Fibroblast of lung (primary cell): ENCODE measurements around the gene SLC18A3. TPM values are rescaled to one million over a fixed set of nuclear protein-coding genes. Genes with fewer than 3 reads are reported as not detected.

ENCODE experiments used
- DNase-seq, 2 donors: peaks; one replicate each; pipeline versions ENCODE4 v3.0.0 to v3.0.0-alpha.2; 2010; ENCODE audit warnings: low read depth in 2 of 2
- H2AFZ ChIP-seq: 2 replicates; pipeline ENCODE4 v1.5.1; 2012; ENCODE audit warnings: low read length, control low read depth, inconsistent platforms
- H3K27ac ChIP-seq: 2 replicates; pipeline ENCODE4 v1.5.1; 2011; ENCODE audit warnings: low read length, control low read depth; ENCODE audit not compliant: insufficient read depth
- H3K27me3 ChIP-seq: 2 replicates; pipeline ENCODE4 v1.5.1; 2011; ENCODE audit warnings: mild to moderate bottlenecking, low read length; ENCODE audit not compliant: control insufficient read depth, insufficient read depth
- H3K36me3 ChIP-seq: 2 replicates; pipeline ENCODE4 v1.5.1; 2011; ENCODE audit warnings: low read length; ENCODE audit not compliant: control insufficient read depth, insufficient read depth
- H3K4me1 ChIP-seq: 2 replicates; pipeline ENCODE4 v1.5.1; 2011; ENCODE audit warnings: low read length; ENCODE audit not compliant: control insufficient read depth, insufficient read depth; ENCODE audit errors: extremely low read depth
- H3K4me2 ChIP-seq: 2 replicates; pipeline ENCODE4 v1.5.1; 2011; ENCODE audit warnings: low read length, control low read depth; ENCODE audit not compliant: insufficient read depth; ENCODE audit errors: extremely low read depth
- H3K4me3 ChIP-seq, 4 experiments: fragments of 200-600 bp in 1 of 4; sonication (generic) in 1 of 4; replicated peaks in 1 of 4; 2 replicates each; pipeline ENCODE4 v1.5.1; 2011 to 2016; ENCODE audit warnings: low read length in 4 of 4, low read depth in 3 of 4, mild to moderate bottlenecking in 3 of 4, control low read depth in 2 of 4, inconsistent platforms in 1 of 4, mixed read lengths in 1 of 4; ENCODE audit not compliant: insufficient read depth in 1 of 4; ENCODE audit errors: control extremely low read depth in 1 of 4
- H3K79me2 ChIP-seq: 2 replicates; pipeline ENCODE4 v1.5.1; 2012; ENCODE audit warnings: mild to moderate bottlenecking, low read length, inconsistent platforms; ENCODE audit not compliant: control insufficient read depth, insufficient read depth
- H3K9ac ChIP-seq: 2 replicates; pipeline ENCODE4 v1.5.1; 2011; ENCODE audit warnings: mild to moderate bottlenecking, low read length, control low read depth; ENCODE audit not compliant: insufficient read depth
- H3K9me3 ChIP-seq: 2 replicates; pipeline ENCODE4 v1.5.1; 2012; ENCODE audit warnings: low read depth, low read length; ENCODE audit not compliant: control insufficient read depth, insufficient read depth
- H4K20me1 ChIP-seq: 2 replicates; pipeline ENCODE4 v1.5.1; 2011; ENCODE audit warnings: low read length; ENCODE audit not compliant: control insufficient read depth, insufficient read depth; ENCODE audit errors: extremely low read depth
- CTCF ChIP-seq, 2 donors: IDR thresholded peaks in 1 of 2; conservative IDR thresholded peaks in 1 of 2; 1 replicate in 1 of 2; 2 replicates in 1 of 2; pipeline ENCODE4 v1.5.1; 2011 to 2012; ENCODE audit warnings: low read length in 2 of 2, control low read depth in 1 of 2, inconsistent platforms in 1 of 2, low read depth in 1 of 2, mild to moderate bottlenecking in 1 of 2
- EZH2 ChIP-seq: IDR thresholded peaks from 2 replicates; pipeline ENCODE4 v1.5.1; 2012; ENCODE audit warnings: low read length, control low read depth, mild to moderate bottlenecking; ENCODE audit errors: missing control alignments
- polyA plus RNA-seq, 2 donors: library from polyadenylated mRNA; depleted of rRNA in 1 of 2; stranded (reverse) in 1 of 2; unstranded in 1 of 2; fragments of >200 nt; gene quantifications; 2 replicates each; pipeline ENCODE4 v1.2.1, GENCODE V29; 2011 to 2012; ENCODE audit warnings: missing spikeins in 1 of 2
- total RNA-seq: library from RNA; depleted of rRNA; stranded (reverse); fragments of >200 nt; gene quantifications from 2 replicates; pipeline ENCODE4 v1.2.1, GENCODE V29; 2014

Gene SLC18A3
- total and polyA plus RNA-seq, 2 donors (not counting 1 experiment from before 2014, with no cell fraction given): not detected

GRCh38 chr10:49579621-49580020, 30.5 kb upstream of the SLC18A3 start:
- Histone ChIP-seq H3K27me3 (no peaks in the 10 kb centered on the region), H2AFZ (no peak overlapping the region), H3K4me1 (no peaks in the 10 kb centered on the region), H3K27ac (no peak overlapping the region), H3K4me2 (no peak overlapping the region), H3K79me2 (no peaks in the 10 kb centered on the region), H4K20me1 (no peaks in the 10 kb centered on the region), H3K9me3 (no peaks in the 10 kb centered on the region), H3K4me3 (no peak overlapping the region), H3K36me3 (no peaks in the 10 kb centered on the region), H3K9ac (no peak overlapping the region)
- no peak for TF ChIP-seq EZH2
- no peak for TF ChIP-seq CTCF (conservative IDR thresholded peaks at IDR 0.05 in 1 of 2, IDR thresholded peaks at IDR 0.05 in 1 of 2; ENCODE audit: low read depth in 1 of 2, low read length in 2 of 2)
- peak in 1 of 2 donors; percentile 82 for DNase-seq

- H3K27me3 ChIP-seq: no peaks in the 10 kb centered on the region
- H3K9me3 ChIP-seq: no peaks in the 10 kb centered on the region
- H3K4me3 ChIP-seq: no peak overlapping the region
- no peak overlapping the region for H2AFZ ChIP-seq
- H3K4me1 ChIP-seq: no peaks in the 10 kb centered on the region
- H3K27ac ChIP-seq: no peak overlapping the region
- TF ChIP-seq EZH2: no peak
- no peak overlapping the region for H3K4me2 ChIP-seq
- no peak overlapping the region for H3K9ac ChIP-seq
- peak in 1 of 2 donors; percentile 42 for DNase-seq
- H3K36me3 ChIP-seq: no peaks in the 10 kb centered on the region
- H4K20me1 ChIP-seq: no peaks in the 10 kb centered on the region
- no peaks in the 10 kb centered on the region for H3K79me2 ChIP-seq
Measured at GRCh38 chr10:49585387-49585786, 24.7 kb upstream of the SLC18A3 start.

- DNase-seq: no peak
- H3K4me3 ChIP-seq: no peak overlapping the region
- no peak overlapping the region for H3K27ac ChIP-seq
- H3K9ac ChIP-seq: no peak overlapping the region
- no peaks in the 10 kb centered on the region for H3K36me3 ChIP-seq
- no peak overlapping the region for H3K4me2 ChIP-seq
- no peaks in the 10 kb centered on the region for H4K20me1 ChIP-seq
- no peaks in the 10 kb centered on the region for H3K4me1 ChIP-seq
- no peak overlapping the region for H2AFZ ChIP-seq
- H3K79me2 ChIP-seq: no peaks in the 10 kb centered on the region
- no peaks in the 10 kb centered on the region for H3K9me3 ChIP-seq
- no peaks in the 10 kb centered on the region for H3K27me3 ChIP-seq
- TF ChIP-seq CTCF (conservative IDR thresholded peaks at IDR 0.05 in 1 of 2, IDR thresholded peaks at IDR 0.05 in 1 of 2; ENCODE audit: low read depth in 1 of 2, low read length in 2 of 2) (no peak), EZH2 (no peak)
Measured at GRCh38 chr10:49587981-49588380, 22.1 kb upstream of the SLC18A3 start.
